Measurements from ENCODE around the gene TLR9.

DNA sequence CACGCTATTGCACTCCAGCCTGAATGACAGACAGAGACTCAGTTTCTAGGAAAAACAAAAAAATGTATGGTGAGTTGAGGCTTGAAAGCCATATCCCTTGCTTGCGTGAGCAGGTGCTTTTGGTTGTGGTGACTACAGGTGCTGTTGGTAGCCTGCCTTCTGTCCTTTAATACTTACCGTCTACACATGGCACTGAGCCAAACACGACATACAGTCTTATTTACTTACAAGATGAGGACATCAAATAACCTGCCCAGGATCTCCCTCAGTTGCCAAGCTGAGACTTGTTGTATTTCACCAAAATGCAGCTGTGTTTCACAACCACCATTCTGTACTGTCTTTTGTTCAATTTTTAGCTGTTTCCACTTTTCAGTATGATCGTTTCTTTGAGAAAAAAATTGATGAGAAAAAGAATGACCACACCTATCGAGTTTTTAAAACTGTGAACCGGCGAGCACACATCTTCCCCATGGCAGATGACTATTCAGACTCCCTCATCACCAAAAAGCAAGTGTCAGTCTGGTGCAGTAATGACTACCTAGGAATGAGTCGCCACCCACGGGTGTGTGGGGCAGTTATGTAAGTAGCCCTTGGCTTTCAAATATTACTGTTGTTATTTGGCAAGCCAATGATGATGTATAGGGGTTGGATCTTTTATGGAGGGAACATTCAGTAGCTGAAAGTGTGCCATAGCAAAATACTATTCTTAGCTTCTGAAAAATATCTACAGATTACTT, 20.9 kb downstream of the TLR9 start:
- TF ChIP-seq, protein P1, sequence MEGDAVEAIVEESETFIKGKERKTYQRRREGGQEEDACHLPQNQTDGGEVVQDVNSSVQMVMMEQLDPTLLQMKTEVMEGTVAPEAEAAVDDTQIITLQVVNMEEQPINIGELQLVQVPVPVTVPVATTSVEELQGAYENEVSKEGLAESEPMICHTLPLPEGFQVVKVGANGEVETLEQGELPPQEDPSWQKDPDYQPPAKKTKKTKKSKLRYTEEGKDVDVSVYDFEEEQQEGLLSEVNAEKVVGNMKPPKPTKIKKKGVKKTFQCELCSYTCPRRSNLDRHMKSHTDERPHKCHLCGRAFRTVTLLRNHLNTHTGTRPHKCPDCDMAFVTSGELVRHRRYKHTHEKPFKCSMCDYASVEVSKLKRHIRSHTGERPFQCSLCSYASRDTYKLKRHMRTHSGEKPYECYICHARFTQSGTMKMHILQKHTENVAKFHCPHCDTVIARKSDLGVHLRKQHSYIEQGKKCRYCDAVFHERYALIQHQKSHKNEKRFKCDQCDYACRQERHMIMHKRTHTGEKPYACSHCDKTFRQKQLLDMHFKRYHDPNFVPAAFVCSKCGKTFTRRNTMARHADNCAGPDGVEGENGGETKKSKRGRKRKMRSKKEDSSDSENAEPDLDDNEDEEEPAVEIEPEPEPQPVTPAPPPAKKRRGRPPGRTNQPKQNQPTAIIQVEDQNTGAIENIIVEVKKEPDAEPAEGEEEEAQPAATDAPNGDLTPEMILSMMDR (IDR thresholded peaks at IDR 0.05): no peak
- no peak for TF ChIP-seq POLR2A (IDR thresholded peaks at IDR 0.05)

Data from lower leg skin (tissue), 3 donors.